Naive thymus-derived CD4-positive, alpha-beta T cell (primary cell): ENCODE measurements around the gene PMM2. TPM values are rescaled to one million over a fixed set of nuclear protein-coding genes. Genes with fewer than 3 reads are reported as not detected.

Experiments
- ATAC-seq: fragments of 150-1000 bp; cut with Tn5 transposase; 2 replicates; pipeline ENCODE4 v1.10.0; 2021; ENCODE audit warnings: mild to moderate bottlenecking, moderate library complexity
- CTCF ChIA-PET: fragments of 350-600 bp; sonication (Branson Sonifier 250); formaldehyde crosslinking; loops from one replicate; lab custom pipeline; 2021; ENCODE audit warnings: antibody characterized with exemption; lab: Charles Lee
- POLR2A ChIA-PET: fragments of 350-600 bp; sonication (Branson Sonifier 250); formaldehyde crosslinking; loops from one replicate; lab custom pipeline; 2021; ENCODE audit warnings: antibody characterized with exemption, inconsistent platforms; lab: Charles Lee
- DNase-seq, 9 donors: peaks; one replicate each; pipeline versions ENCODE4 v3.0.0 to v3.0.0-alpha.2; 2020 to 2022; ENCODE audit warnings: mixed read lengths in 1 of 9
- H3K27ac ChIP-seq: one replicate; pipeline ENCODE4 v1.7.0; 2013; ENCODE audit warnings: mild to moderate bottlenecking, low read depth, low read length, moderate library complexity
- H3K27me3 ChIP-seq, 2 donors: one replicate each; pipeline ENCODE4 v1.7.0; 2013; ENCODE audit warnings: low read length in 2 of 2, mild to moderate bottlenecking in 2 of 2, moderate library complexity in 2 of 2; ENCODE audit not compliant: control insufficient read depth in 2 of 2, insufficient read depth in 2 of 2
- H3K36me3 ChIP-seq, 3 experiments: 1 replicate in 2 of 3; 2 replicates in 1 of 3; pipeline ENCODE4 v1.7.0; 2013; ENCODE audit warnings: low read length in 3 of 3, mild to moderate bottlenecking in 3 of 3, moderate library complexity in 1 of 3; ENCODE audit not compliant: insufficient read depth in 3 of 3, control insufficient read depth in 2 of 3
- H3K4me1 ChIP-seq, 2 donors: one replicate each; pipeline ENCODE4 v1.7.0; 2013; ENCODE audit warnings: low read length in 2 of 2, mild to moderate bottlenecking in 2 of 2, moderate library complexity in 1 of 2; ENCODE audit not compliant: control insufficient read depth in 2 of 2, insufficient read depth in 2 of 2
- H3K4me3 ChIP-seq: 2 replicates; pipeline ENCODE4 v1.7.0; 2013; ENCODE audit warnings: mild to moderate bottlenecking, low read length
- H3K9me3 ChIP-seq, 3 experiments: 1 replicate in 2 of 3; 2 replicates in 1 of 3; pipeline ENCODE4 v1.7.0; 2013; ENCODE audit warnings: low read length in 3 of 3; ENCODE audit not compliant: control insufficient read depth in 2 of 3
- H3K27ac Mint-ChIP-seq, 9 donors: one replicate each; pipeline ENCODE4 v1.8.0; 2020 to 2022; ENCODE audit warnings: mixed read lengths in 9 of 9, mild to moderate bottlenecking in 8 of 9, moderate library complexity in 5 of 9, inconsistent platforms in 2 of 9
- H3K27me3 Mint-ChIP-seq, 5 donors: one replicate each; pipeline ENCODE4 v1.8.0; 2021 to 2022; ENCODE audit warnings: mixed read lengths in 5 of 5, mild to moderate bottlenecking in 1 of 5
- H3K36me3 Mint-ChIP-seq, 5 donors: one replicate each; pipeline ENCODE4 v1.8.0; 2020 to 2022; ENCODE audit warnings: mixed read lengths in 5 of 5, mild to moderate bottlenecking in 3 of 5, inconsistent platforms in 1 of 5
- H3K4me1 Mint-ChIP-seq, 7 donors: one replicate each; pipeline ENCODE4 v1.8.0; 2020 to 2022; ENCODE audit warnings: mixed read lengths in 7 of 7, mild to moderate bottlenecking in 3 of 7, inconsistent platforms in 1 of 7
- H3K4me3 Mint-ChIP-seq, 10 donors: one replicate each; pipeline ENCODE4 v1.8.0; 2020 to 2022; ENCODE audit warnings: mild to moderate bottlenecking in 10 of 10, mixed read lengths in 10 of 10, moderate library complexity in 6 of 10, inconsistent platforms in 2 of 10
- H3K9me3 Mint-ChIP-seq, 11 donors: one replicate each; pipeline ENCODE4 v1.8.0; 2020 to 2022; ENCODE audit warnings: mixed read lengths in 11 of 11, mild to moderate bottlenecking in 4 of 11, inconsistent platforms in 1 of 11, moderate library complexity in 1 of 11
- intact Hi-C, 2 donors: fragments of 100-400 bp; cut with micrococcal nuclease; formaldehyde crosslinking; loops; one replicate each; pipeline ENCODE4 v1.15.1; 2023
- polyA plus RNA-seq, 2 donors: library from polyadenylated mRNA; unstranded; fragments of 300-500 nt; fragmentation: Illumina TruSeq; gene quantifications; one replicate each; pipeline ENCODE4 v1.2.3, GENCODE V29; 2021
- total RNA-seq, 6 experiments: library from RNA in 5 of 6; stranded (reverse) in 5 of 6; gene quantifications; 1 replicate in 5 of 6; 2 replicates in 1 of 6; pipeline ENCODE4 v1.2.3 and lab custom pipeline; 2021 to 2026

Gene PMM2
- total and polyA plus RNA-seq, 7 experiments from 2014 or later, result 18.0 to 52.8 (median 40.9) TPM

DNA sequence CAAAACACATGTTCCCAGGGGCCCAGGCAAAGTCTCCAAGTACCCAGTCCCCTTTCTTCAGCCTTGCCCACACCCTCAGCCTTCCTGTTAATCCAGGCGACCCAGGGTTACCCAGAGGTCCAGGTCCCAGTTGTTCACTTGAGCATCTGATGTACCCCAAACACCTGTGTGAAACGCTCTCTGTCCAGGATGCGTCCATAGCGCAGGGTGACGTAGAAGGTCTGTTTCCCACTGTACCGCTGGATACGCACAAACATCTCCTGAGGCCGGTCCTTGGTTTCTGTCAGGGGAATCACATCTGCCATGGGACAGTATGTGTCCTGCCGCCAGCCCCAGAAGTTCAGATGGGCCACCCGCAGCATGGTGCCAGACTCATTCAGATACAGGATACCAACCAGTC, 1.8 kb upstream of the PMM2 start:
- no peaks in the 10 kb centered on the region for H3K9me3 Mint-ChIP-seq
- H3K27ac ChIP-seq, result no peak overlapping the region
- no peaks in the 10 kb centered on the region for H3K27me3 Mint-ChIP-seq
- no peaks in the 10 kb centered on the region for H3K9me3 ChIP-seq
- CTCF ChIA-PET, result no interaction called here
- DNase-seq (no peak), ATAC-seq (no peak)
- peak overlapping the region in 5 of 10 donors; percentile 73 to 99 (median 94) for H3K4me3 Mint-ChIP-seq
- peaks cover 19 to 64% (median 48%) of the 10 kb centered on the region in 7 donors for H3K4me1 Mint-ChIP-seq
- H3K27ac Mint-ChIP-seq, result peak overlapping the region in 2 of 9 donors; percentile 3 to 19
- POLR2A ChIA-PET, result interaction anchor here (3.9 kb wide), 1 partner anchor 72 kb away, joined by 22 read pairs; the partner anchor contains the start of gene CARHSP1
- H3K36me3 Mint-ChIP-seq, result peaks cover 0 to 5% (median 0%) of the 10 kb centered on the region in 5 donors
- no peak overlapping the region for H3K4me3 ChIP-seq
- peaks cover 25 to 29% of the 10 kb centered on the region in 2 donors for H3K4me1 ChIP-seq
- intact Hi-C loops, result loop anchor here (2.0 to 5.0 kb wide), 2 partner anchors 229 to 281 kb away; no protein-coding TSS in a partner anchor
- H3K27me3 ChIP-seq, result no peaks in the 10 kb centered on the region
- H3K36me3 ChIP-seq, result peaks cover 0 to 3% (median 0%) of the 10 kb centered on the region in 3 experiments

DNA sequence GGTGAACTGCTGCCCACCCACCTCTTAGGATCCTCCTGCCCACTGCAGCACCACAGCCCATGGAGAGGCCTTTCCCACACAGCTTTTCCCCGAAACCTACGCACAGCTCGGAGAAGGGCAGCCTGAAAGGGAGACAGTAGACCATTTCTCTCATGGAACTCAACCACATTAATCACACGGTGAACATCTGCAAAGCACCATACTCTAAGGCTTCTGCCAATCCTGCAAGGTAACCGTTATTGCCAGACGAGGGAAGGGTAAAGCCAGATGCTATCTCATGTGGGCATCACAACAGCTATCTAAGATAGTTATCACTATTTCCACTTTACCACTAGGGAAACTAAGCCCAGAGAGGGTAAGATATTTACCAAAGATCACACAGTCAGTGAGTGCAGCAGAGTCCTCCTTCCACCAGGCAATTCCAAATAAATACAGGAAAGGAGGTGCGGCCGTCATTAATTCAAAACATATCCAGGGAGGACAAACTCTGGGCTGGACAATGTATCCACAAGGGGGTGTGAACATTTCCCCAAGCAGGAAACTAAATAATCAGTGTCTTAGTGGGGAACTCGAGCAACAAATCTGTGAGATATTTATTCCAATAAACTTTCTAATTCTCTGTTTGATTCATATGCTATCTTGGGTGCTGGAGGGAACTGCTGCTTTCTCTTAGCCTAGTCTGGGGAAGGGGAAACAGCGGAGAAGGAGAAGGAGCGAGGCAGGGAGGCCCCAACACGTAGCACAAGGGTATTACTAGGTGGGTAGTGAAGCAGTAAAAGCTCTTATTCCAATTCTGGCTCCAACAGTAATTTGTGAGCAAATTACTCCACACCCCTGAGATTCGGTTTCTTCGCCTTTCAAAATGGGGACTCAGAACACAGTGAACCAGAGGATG, 923 bp upstream of the PMM2 start:
- ATAC-seq (no peak), DNase-seq (no peak)
- Histone ChIP-seq H3K4me3 (peak overlapping the region; percentile 90), H3K27ac (peak overlapping the region; percentile 86), H3K36me3 (peaks cover 0 to 5% (median 0%) of the 10 kb centered on the region in 3 experiments), H3K27me3 (no peaks in the 10 kb centered on the region), H3K4me1 (peaks cover 25 to 32% of the 10 kb centered on the region in 2 donors), H3K9me3 (no peaks in the 10 kb centered on the region)
- intact Hi-C loops, result loop anchor here (1.0 to 5.0 kb wide), 11 partner anchors 21 to 1947 kb away; partner anchors contain the start of genes ABAT (in 2 of the 2), METTL22 (in 2 of the 2), USP7 (in 2 of the 2) and HAPSTR1 (in 1 of the 2)
- Mint-ChIP-seq H3K4me1 (peaks cover 19 to 73% (median 51%) of the 10 kb centered on the region in 7 donors), H3K27ac (peak overlapping the region; percentile 87 to 95 (median 92)), H3K9me3 (no peaks in the 10 kb centered on the region), H3K27me3 (no peaks in the 10 kb centered on the region), H3K36me3 (peaks cover 0 to 5% (median 2%) of the 10 kb centered on the region in 5 donors), H3K4me3 (peak overlapping the region; percentile 91 to 99 (median 96))
- ChIA-PET CTCF (interaction anchor here (1.9 kb wide), 1 partner anchor 83 kb away, joined by 6 read pairs; no protein-coding TSS in a partner anchor), POLR2A (interaction anchor here (1.0 to 3.9 kb wide), 4 partner anchors 21 to 295 kb away, joined by 3 to 22 read pairs (median 4); partner anchors contain the start of genes CARHSP1 and HAPSTR1)

DNA sequence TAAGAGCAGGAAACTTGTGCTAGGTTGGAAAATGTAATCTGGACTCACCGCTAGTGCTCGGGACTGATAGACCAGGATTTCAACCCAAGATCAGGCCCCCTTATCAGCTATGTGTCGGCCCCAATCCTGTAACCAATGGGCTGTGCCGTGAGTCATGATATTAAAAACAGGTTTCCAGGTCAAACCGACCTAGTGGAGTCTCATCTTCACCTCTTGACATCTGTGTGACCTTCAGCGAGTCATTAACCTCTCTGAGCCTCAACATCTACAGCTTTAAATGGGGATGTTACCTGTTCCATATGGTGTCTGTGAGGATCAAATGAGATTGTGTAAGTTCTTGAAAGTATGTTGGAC, 512 bp downstream of the PMM2 start:
- peaks cover 7 to 19% (median 14%) of the 10 kb centered on the region in 3 experiments for H3K36me3 ChIP-seq
- H3K27ac Mint-ChIP-seq, result peak overlapping the region; percentile 87 to 95 (median 92)
- no peaks in the 10 kb centered on the region for H3K9me3 Mint-ChIP-seq
- no peaks in the 10 kb centered on the region for H3K27me3 Mint-ChIP-seq
- H3K4me1 ChIP-seq, result peaks cover 25 to 32% of the 10 kb centered on the region in 2 donors
- ChIA-PET CTCF (interaction anchor here (0.6 to 1.9 kb wide), 3 partner anchors 12 to 286 kb away, joined by 3 to 6 read pairs (median 4); no protein-coding TSS in a partner anchor), POLR2A (interaction anchor here (0.8 to 3.9 kb wide), 2 partner anchors 70 to 176 kb away, joined by 3 to 22 read pairs; partner anchors contain the start of gene CARHSP1)
- ATAC-seq (no peak), DNase-seq (no peak)
- peaks cover 19 to 70% (median 47%) of the 10 kb centered on the region in 7 donors for H3K4me1 Mint-ChIP-seq
- H3K9me3 ChIP-seq, result no peaks in the 10 kb centered on the region
- peak overlapping the region; percentile 90 for H3K4me3 ChIP-seq
- intact Hi-C loops, result loop anchor here in 1 of 2 donors (2.0 to 5.0 kb wide), 2 partner anchors 19 to 279 kb away; no protein-coding TSS in a partner anchor
- H3K27ac ChIP-seq, result peak overlapping the region; percentile 86
- H3K4me3 Mint-ChIP-seq, result peak overlapping the region; percentile 91 to 99 (median 96)
- H3K36me3 Mint-ChIP-seq, result peaks cover 0 to 15% (median 5%) of the 10 kb centered on the region in 5 donors
- no peaks in the 10 kb centered on the region for H3K27me3 ChIP-seq

DNA sequence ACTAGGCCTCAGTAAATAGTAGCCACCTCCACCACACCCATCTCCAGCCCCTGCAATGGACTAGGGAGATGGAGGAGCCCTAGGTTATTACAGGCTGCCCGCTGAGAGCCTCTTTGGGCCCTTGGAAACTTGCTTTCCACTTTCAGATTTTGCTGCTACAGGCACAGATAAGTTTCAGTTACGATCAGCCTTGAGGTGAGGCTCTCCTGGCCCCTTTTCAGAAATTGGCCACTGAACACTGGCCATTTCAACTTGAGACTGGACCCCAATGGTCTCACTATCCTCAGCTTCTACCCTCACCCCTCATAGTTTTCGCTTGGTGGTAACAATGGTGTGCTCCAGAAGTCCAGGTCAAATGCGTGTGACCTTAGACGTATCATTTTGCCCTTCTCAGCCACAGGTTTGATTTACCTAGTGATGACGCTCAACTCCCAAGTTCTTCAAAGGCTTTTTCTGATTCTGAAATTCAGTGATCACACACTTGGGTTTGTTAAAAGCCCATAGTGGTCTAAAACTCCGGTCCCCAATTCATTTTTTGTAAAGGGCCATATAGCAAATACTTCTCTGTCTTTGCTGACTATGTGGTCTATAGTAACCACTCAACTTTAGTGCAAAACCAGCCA, 1.0 kb downstream of the PMM2 start:
- intact Hi-C loops, result loop anchor here in 1 of 2 donors (2.0 to 5.0 kb wide), 2 partner anchors 18 to 279 kb away; no protein-coding TSS in a partner anchor
- peaks cover 10 to 22% (median 16%) of the 10 kb centered on the region in 3 experiments for H3K36me3 ChIP-seq
- peak overlapping the region; percentile 91 to 99 (median 96) for H3K4me3 Mint-ChIP-seq
- H3K4me3 ChIP-seq, result peak overlapping the region; percentile 90
- ATAC-seq (no peak), DNase-seq (no peak)
- H3K27me3 Mint-ChIP-seq, result no peaks in the 10 kb centered on the region
- H3K36me3 Mint-ChIP-seq, result peaks cover 0 to 18% (median 7%) of the 10 kb centered on the region in 5 donors
- H3K27me3 ChIP-seq, result no peaks in the 10 kb centered on the region
- H3K9me3 ChIP-seq, result no peaks in the 10 kb centered on the region
- peaks cover 19 to 72% (median 47%) of the 10 kb centered on the region in 7 donors for H3K4me1 Mint-ChIP-seq
- H3K27ac Mint-ChIP-seq, result peak overlapping the region; percentile 49 to 95 (median 92)
- no peaks in the 10 kb centered on the region for H3K9me3 Mint-ChIP-seq
- peaks cover 25 to 32% of the 10 kb centered on the region in 2 donors for H3K4me1 ChIP-seq
- CTCF ChIA-PET, result interaction anchor here (0.6 to 1.9 kb wide), 3 partner anchors 11 to 287 kb away, joined by 3 to 6 read pairs (median 4); no protein-coding TSS in a partner anchor
- H3K27ac ChIP-seq, result peak overlapping the region; percentile 86
- POLR2A ChIA-PET, result interaction anchor here (0.8 to 3.9 kb wide), 2 partner anchors 69 to 176 kb away, joined by 3 to 22 read pairs; partner anchors contain the start of gene CARHSP1

DNA sequence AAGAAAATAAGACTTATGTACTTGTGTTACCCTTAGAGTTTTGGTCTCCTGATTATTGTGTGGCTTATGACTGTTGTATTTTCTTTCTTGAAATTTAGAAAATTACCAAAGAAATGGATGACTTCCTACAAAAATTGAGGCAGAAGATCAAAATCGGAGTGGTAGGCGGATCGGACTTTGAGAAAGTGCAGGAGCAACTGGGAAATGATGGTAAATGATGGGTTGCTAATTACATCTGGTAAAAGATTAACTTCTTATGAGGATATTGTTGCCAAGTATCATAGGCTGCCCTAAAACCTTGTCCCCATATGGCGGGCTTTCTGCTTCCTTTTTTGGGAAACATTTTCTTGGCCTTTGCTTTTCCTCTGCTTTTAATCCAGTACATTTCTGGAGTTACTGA, 4.1 kb downstream of the PMM2 start:
- Mint-ChIP-seq H3K27ac (no peak overlapping the region), H3K4me1 (peaks cover 12 to 46% (median 32%) of the 10 kb centered on the region in 7 donors), H3K36me3 (peaks cover 4 to 33% (median 22%) of the 10 kb centered on the region in 5 donors), H3K9me3 (no peaks in the 10 kb centered on the region), H3K4me3 (no peak overlapping the region), H3K27me3 (no peaks in the 10 kb centered on the region)
- Histone ChIP-seq H3K27ac (no peak overlapping the region), H3K9me3 (no peaks in the 10 kb centered on the region), H3K36me3 (peaks cover 13 to 49% (median 29%) of the 10 kb centered on the region in 3 experiments), H3K4me1 (peaks cover 17 to 28% of the 10 kb centered on the region in 2 donors), H3K27me3 (no peaks in the 10 kb centered on the region), H3K4me3 (no peak overlapping the region)
- ATAC-seq (no peak), DNase-seq (no peak)
- ChIA-PET CTCF (interaction anchor here (1.2 kb wide), 1 partner anchor 67 kb away, joined by 4 read pairs; the partner anchor contains the start of gene CARHSP1), POLR2A (no interaction called here)
- intact Hi-C loops, result no loop called here
